GM06990 (cell line): ENCODE results near the gene LZTR1.

ENCODE experiments used
- DNase-seq: peaks from one replicate; pipeline ENCODE4 v3.0.0-alpha.2; 2011; ENCODE audit not compliant: insufficient read length; ENCODE audit errors: extremely low read depth
- H3K27me3 ChIP-seq: replicated peaks from 2 replicates; pipeline ENCODE4 v1.6.0; 2011; ENCODE audit warnings: low read length; ENCODE audit not compliant: control insufficient read depth, insufficient read depth
- H3K36me3 ChIP-seq: 2 replicates; pipeline ENCODE4 v1.5.1; 2011; ENCODE audit warnings: low read length; ENCODE audit not compliant: control insufficient read depth, insufficient read depth
- H3K4me3 ChIP-seq: replicated peaks from 2 replicates; pipeline ENCODE4 v1.5.1; 2011; ENCODE audit warnings: low read depth, mild to moderate bottlenecking, control low read depth, low read length
- TF ChIP-seq, protein P1 (sequence below): IDR thresholded peaks from 2 replicates; pipeline ENCODE4 v1.5.1; 2011; ENCODE audit warnings: low read length, control low read depth, mild to moderate bottlenecking, inconsistent platforms; ENCODE audit not compliant: insufficient read depth, poor library complexity, severe bottlenecking

Gene LZTR1

GRCh38 chr22:20955548-20955947 lies 26.5 kb upstream of the LZTR1 start:
- peaks cover 20% of the 10 kb centered on the region for H3K36me3 ChIP-seq
- DNase-seq: no peak
- H3K4me3 ChIP-seq: no peak overlapping the region
- TF ChIP-seq, protein P1, sequence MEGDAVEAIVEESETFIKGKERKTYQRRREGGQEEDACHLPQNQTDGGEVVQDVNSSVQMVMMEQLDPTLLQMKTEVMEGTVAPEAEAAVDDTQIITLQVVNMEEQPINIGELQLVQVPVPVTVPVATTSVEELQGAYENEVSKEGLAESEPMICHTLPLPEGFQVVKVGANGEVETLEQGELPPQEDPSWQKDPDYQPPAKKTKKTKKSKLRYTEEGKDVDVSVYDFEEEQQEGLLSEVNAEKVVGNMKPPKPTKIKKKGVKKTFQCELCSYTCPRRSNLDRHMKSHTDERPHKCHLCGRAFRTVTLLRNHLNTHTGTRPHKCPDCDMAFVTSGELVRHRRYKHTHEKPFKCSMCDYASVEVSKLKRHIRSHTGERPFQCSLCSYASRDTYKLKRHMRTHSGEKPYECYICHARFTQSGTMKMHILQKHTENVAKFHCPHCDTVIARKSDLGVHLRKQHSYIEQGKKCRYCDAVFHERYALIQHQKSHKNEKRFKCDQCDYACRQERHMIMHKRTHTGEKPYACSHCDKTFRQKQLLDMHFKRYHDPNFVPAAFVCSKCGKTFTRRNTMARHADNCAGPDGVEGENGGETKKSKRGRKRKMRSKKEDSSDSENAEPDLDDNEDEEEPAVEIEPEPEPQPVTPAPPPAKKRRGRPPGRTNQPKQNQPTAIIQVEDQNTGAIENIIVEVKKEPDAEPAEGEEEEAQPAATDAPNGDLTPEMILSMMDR: no peak
- H3K27me3 ChIP-seq: no peaks in the 10 kb centered on the region

DNA sequence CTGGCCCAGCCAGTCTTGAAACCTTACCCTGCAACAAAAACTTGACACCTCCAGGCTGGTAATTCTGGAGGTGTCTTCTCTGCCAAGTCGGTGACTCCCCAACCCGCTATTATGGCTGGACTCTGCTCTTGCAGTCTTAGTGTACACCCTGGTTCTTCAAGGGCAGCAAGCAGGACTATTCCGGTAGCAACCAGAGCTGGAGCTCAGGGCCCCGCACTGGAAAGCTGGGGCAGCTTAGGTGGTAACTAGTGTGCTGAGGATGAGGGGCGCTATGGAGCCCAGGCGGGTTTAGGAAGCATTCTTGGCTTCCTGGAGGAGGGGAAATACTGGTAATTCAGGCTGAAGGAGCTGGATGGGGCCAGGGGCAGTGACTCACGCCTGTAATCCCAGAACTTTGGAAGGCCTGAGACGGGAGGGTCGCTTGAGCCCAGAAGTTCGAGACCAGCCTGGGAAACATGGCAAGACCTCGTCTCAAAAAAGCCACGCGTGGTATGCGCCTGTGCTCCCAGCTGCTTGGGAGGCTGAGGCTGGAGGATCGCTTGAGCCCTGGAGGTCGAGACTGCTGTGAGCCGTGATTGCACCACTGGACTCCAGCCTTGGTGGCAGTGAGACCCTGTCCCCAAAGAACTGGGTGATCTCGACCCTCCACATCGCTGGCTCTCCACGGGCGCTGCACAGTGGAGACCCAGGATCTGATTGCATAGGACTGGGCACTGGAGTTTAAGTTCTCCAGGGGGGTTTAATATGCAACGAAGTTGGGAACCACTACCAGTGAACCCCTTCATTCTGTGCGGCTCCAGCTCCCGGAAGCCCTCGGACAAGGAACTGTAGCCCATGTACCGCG lies 25.6 kb upstream of the LZTR1 start:
- peaks cover 13% of the 10 kb centered on the region for H3K36me3 ChIP-seq
- TF ChIP-seq, protein P1: no peak
- DNase-seq: no peak
- no peaks in the 10 kb centered on the region for H3K27me3 ChIP-seq
- peak overlapping the region; percentile 70 for H3K4me3 ChIP-seq

DNA sequence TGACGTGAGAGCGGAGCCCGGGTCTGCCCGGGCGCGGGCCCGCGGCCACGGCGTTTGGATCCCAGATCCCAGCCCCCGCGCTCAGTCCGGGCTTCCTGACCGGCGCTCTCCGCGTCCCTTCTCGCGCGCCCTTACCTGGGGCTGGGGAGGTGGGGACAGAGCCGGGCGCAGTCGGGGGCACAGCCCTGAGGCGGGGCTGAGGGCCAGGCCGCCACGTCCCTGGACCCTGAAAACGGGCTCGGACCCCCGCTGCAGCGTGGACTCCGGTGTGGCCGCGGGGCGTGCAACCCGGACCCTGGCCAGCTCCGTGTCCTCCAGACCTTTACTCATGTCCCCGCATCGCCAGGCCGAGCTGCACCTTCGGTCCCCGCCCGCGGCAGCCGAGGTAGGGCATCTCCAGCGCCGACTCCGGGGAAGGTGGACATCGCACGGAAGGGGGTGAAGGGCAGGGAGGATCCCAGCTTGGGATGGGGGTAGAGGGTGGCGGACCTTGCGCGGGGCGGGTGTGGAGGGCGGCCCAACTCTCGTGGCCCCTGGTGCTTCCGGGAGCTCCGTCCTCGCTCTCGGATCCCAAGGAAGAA lies 24.9 kb upstream of the LZTR1 start:
- Histone ChIP-seq H3K27me3 (no peaks in the 10 kb centered on the region), H3K4me3 (peak overlapping the region; percentile 70), H3K36me3 (peaks cover 9% of the 10 kb centered on the region)
- TF ChIP-seq, protein P1: no peak
- no peak for DNase-seq

- TF ChIP-seq, protein P1: no peak
- Histone ChIP-seq H3K27me3 (no peaks in the 10 kb centered on the region), H3K4me3 (peak overlapping the region; percentile 70), H3K36me3 (peaks cover 6% of the 10 kb centered on the region)
- DNase-seq: peak; percentile 33
Observed at GRCh38 chr22:20957683-20958431, 24.2 kb upstream of the LZTR1 start.

- Histone ChIP-seq H3K36me3 (no peaks in the 10 kb centered on the region), H3K27me3 (no peaks in the 10 kb centered on the region), H3K4me3 (no peak overlapping the region)
- TF ChIP-seq, protein P1: no peak
- DNase-seq: no peak
Observed at GRCh38 chr22:20959578-20960461, 22.3 kb upstream of the LZTR1 start.
